Measurements from ENCODE around the gene DCD. TPM values are rescaled to one million over a fixed set of nuclear protein-coding genes. Genes with fewer than 3 reads are reported as not detected.

Gene DCD
- total and polyA plus RNA-seq, 9 donors = not detected

GRCh38 chr12:54658306-54659264 lies 10.4 kb upstream of the DCD start:
- Histone ChIP-seq H3K4me1 (ENCODE audit: insufficient read depth) (no peaks in the 10 kb centered on the region), H3K9me3 (no peaks in the 10 kb centered on the region), H3K27me3 (no peaks in the 10 kb centered on the region), H3K36me3 (no peaks in the 10 kb centered on the region), H3K4me3 (no peak overlapping the region), H3K27ac (no peak overlapping the region)
- intact Hi-C loops (cut with DNase I) = no loop called here
- no peak for DNase-seq
- 65 to 71% (median 66%) methylated on average over 19 of the region's 19 CpGs for WGBS, 3 donors
- TF ChIP-seq POLR2A (IDR thresholded peaks at IDR 0.05) = no peak
- TF ChIP-seq CTCF (IDR thresholded peaks at IDR 0.05) = no peak
- no peak for TF ChIP-seq EP300 (IDR thresholded peaks at IDR 0.05)

- WGBS, 3 donors = 18 to 39% (median 31%) methylated on average over 6 of the region's 6 CpGs
- intact Hi-C loops (cut with DNase I) = no loop called here
- Histone ChIP-seq H3K9me3 (no peaks in the 10 kb centered on the region), H3K27ac (no peak overlapping the region), H3K4me1 (ENCODE audit: insufficient read depth) (no peaks in the 10 kb centered on the region), H3K4me3 (no peak overlapping the region), H3K36me3 (no peaks in the 10 kb centered on the region), H3K27me3 (no peaks in the 10 kb centered on the region)
- TF ChIP-seq POLR2A (IDR thresholded peaks at IDR 0.05) (no peak), CTCF (IDR thresholded peaks at IDR 0.05) (no peak), EP300 (IDR thresholded peaks at IDR 0.05) (no peak)
- DNase-seq = no peak
These were observed 9.0 kb upstream of the DCD start for GRCh38 chr12:54657105-54657607.

GRCh38 chr12:54654926-54655325 lies 6.8 kb upstream of the DCD start:
- DNase-seq = no peak
- H3K4me3 ChIP-seq = no peak overlapping the region
- TF ChIP-seq POLR2A (IDR thresholded peaks at IDR 0.05) (no peak), CTCF (IDR thresholded peaks at IDR 0.05) (no peak), EP300 (IDR thresholded peaks at IDR 0.05) (no peak)
- no peaks in the 10 kb centered on the region for H3K27me3 ChIP-seq
- no peaks in the 10 kb centered on the region for H3K9me3 ChIP-seq
- intact Hi-C loops (cut with DNase I) = no loop called here
- no peaks in the 10 kb centered on the region for H3K36me3 ChIP-seq
- H3K27ac ChIP-seq = no peak overlapping the region
- H3K4me1 ChIP-seq (ENCODE audit: insufficient read depth) = no peaks in the 10 kb centered on the region
- WGBS, 3 donors = 52 to 69% (median 55%) methylated on average over 2 of the region's 2 CpGs

- WGBS, 3 donors = 81 to 83% (median 82%) methylated on average over 9 of the region's 9 CpGs
- TF ChIP-seq EP300 (IDR thresholded peaks at IDR 0.05) (no peak), POLR2A (IDR thresholded peaks at IDR 0.05) (no peak), CTCF (IDR thresholded peaks at IDR 0.05) (no peak)
- intact Hi-C loops (cut with DNase I) = no loop called here
- H3K36me3 ChIP-seq = no peaks in the 10 kb centered on the region
- no peaks in the 10 kb centered on the region for H3K4me1 ChIP-seq (ENCODE audit: insufficient read depth)
- no peaks in the 10 kb centered on the region for H3K9me3 ChIP-seq
- H3K27ac ChIP-seq = no peak overlapping the region
- DNase-seq = no peak
- no peak overlapping the region for H3K4me3 ChIP-seq
- H3K27me3 ChIP-seq = no peaks in the 10 kb centered on the region
These were observed 4.9 kb upstream of the DCD start for GRCh38 chr12:54653025-54653424.
